ENCODE data around the gene EBF3. TPM values are rescaled to one million over a fixed set of nuclear protein-coding genes. Genes with fewer than 3 reads are reported as not detected.

The EBF3 gene
- total and polyA plus RNA-seq, 7 donors = 1.2 to 8.9 (median 4.5) TPM; not detected in 1

- 92 to 94% methylated on average over 27 of the region's 27 CpGs for WGBS, 2 donors
- Histone ChIP-seq H3K36me3 (no peaks in the 10 kb centered on the region), H3K27me3 (no peaks in the 10 kb centered on the region), H3K4me1 (no peaks in the 10 kb centered on the region), H3K9me3 (no peaks in the 10 kb centered on the region), H3K4me3 (no peak overlapping the region), H3K27ac (no peak overlapping the region)
- intact Hi-C loops (cut with DNase I) = no loop called here
- DNase-seq = no peak
- TF ChIP-seq POLR2A (IDR thresholded peaks at IDR 0.05) = no peak
- no peak for TF ChIP-seq POLR2AphosphoS5 (IDR thresholded peaks at IDR 0.05)
- TF ChIP-seq CTCF (IDR thresholded peaks at IDR 0.05) = no peak
Observed at GRCh38 chr10:129839285-129840195, 124.5 kb downstream of the EBF3 start.

GRCh38 chr10:129838794-129839193 lies 125.3 kb downstream of the EBF3 start:
- WGBS, 2 donors = 96 to 97% methylated on average over 26 of the region's 26 CpGs
- Histone ChIP-seq H3K36me3 (no peaks in the 10 kb centered on the region), H3K4me1 (no peaks in the 10 kb centered on the region), H3K27me3 (no peaks in the 10 kb centered on the region), H3K4me3 (no peak overlapping the region), H3K27ac (no peak overlapping the region), H3K9me3 (no peaks in the 10 kb centered on the region)
- TF ChIP-seq POLR2AphosphoS5 (IDR thresholded peaks at IDR 0.05) (no peak), EP300 (IDR thresholded peaks at IDR 0.05) (no peak), CTCF (IDR thresholded peaks at IDR 0.05) (no peak), POLR2A (IDR thresholded peaks at IDR 0.05) (no peak)
- no peak for DNase-seq
- intact Hi-C loops (cut with DNase I) = no loop called here

- H3K27ac ChIP-seq = no peak overlapping the region
Observed at GRCh38 chr10:129837909-129838582, 126.0 kb downstream of the EBF3 start.

GRCh38 chr10:129836253-129836652 lies 127.8 kb downstream of the EBF3 start:
- TF ChIP-seq EP300 (IDR thresholded peaks at IDR 0.05) = no peak
- no peak for TF ChIP-seq POLR2AphosphoS5 (IDR thresholded peaks at IDR 0.05)
- TF ChIP-seq POLR2A (IDR thresholded peaks at IDR 0.05) = no peak
- no peak for TF ChIP-seq CTCF (IDR thresholded peaks at IDR 0.05)
- DNase-seq = no peak
- WGBS, 2 donors = 95% methylated on average over 7 of the region's 7 CpGs
- intact Hi-C loops (cut with DNase I) = no loop called here
- Histone ChIP-seq H3K36me3 (no peaks in the 10 kb centered on the region), H3K9me3 (no peaks in the 10 kb centered on the region), H3K4me1 (no peaks in the 10 kb centered on the region), H3K27me3 (no peaks in the 10 kb centered on the region), H3K4me3 (no peak overlapping the region), H3K27ac (no peak overlapping the region)

More at GRCh38 chr10:129837909-129838582, 126.0 kb downstream of the EBF3 start:
- TF ChIP-seq POLR2A (IDR thresholded peaks at IDR 0.05) (no peak), CTCF (IDR thresholded peaks at IDR 0.05) (no peak), POLR2AphosphoS5 (IDR thresholded peaks at IDR 0.05) (no peak), EP300 (IDR thresholded peaks at IDR 0.05) (no peak)
- H3K4me1 ChIP-seq = no peaks in the 10 kb centered on the region
- WGBS, 2 donors = 62 to 87% methylated on average over 26 of the region's 26 CpGs
- H3K36me3 ChIP-seq = no peaks in the 10 kb centered on the region
- H3K27me3 ChIP-seq = no peaks in the 10 kb centered on the region
- intact Hi-C loops (cut with DNase I) = no loop called here
- no peak overlapping the region for H3K4me3 ChIP-seq
- no peak for DNase-seq
- no peaks in the 10 kb centered on the region for H3K9me3 ChIP-seq

Measured in sigmoid colon (tissue), 7 donors.